ENCODE measurements around the gene ZFAND3. TPM values are rescaled to one million over a fixed set of nuclear protein-coding genes. Genes with fewer than 3 reads are reported as not detected.
"Not testable (repeated sequence)": the region's sequence is repeated elsewhere in the genome, so short reads cannot be mapped to it uniquely, and the experiment has no call there.

ZFAND3 gene
- total RNA-seq, 1 donor from 2014 or later = 23.4 TPM

DNA sequence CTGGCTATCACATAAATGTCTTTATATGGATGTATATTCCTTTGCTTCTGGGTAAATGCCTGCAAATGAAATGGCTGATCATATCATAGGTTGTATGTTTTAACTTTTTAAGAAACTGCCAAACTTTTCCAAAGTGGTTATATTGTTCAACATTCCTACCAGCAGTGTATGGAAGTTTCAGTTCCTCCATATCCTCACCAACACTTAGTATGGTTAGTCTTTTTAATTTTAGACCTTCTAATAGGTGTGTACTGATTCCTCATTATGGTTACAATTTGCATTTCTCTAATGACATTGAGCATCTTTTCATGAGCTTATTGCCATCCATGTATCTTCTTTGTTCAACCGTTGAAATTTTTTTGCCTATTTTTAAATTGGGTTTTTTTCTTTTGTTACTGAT is 155.4 kb downstream of the ZFAND3 start:
- DNase-seq = no peak

GRCh38 chr6:37977715-37978114 is 158.2 kb downstream of the ZFAND3 start:
- no peak for DNase-seq

- no peak for DNase-seq
These were observed 160.1 kb downstream of the ZFAND3 start for GRCh38 chr6:37979392-37980221.

GRCh38 chr6:37980222-37980595 is 160.7 kb downstream of the ZFAND3 start:
- no peak for DNase-seq

DNA sequence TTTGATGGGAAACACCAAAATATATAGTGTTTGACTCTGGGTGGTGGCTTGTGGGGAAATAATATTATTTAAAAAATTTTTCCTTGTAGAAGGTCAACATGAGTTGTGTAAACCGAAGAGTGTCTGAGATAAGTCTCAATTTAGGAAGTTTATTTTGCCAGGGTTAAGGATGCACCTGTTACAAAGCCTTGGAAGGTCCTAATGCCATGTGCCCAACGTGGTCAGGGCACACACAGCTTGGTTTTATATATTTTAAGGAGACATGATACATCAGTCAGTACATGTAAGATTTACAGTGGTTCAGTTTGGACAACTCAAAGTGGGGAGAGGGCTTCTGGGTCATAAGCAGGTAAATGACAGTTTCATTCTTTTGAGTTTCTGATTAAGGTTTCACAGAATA is 162.1 kb downstream of the ZFAND3 start:
- DNase-seq = no peak

GRCh38 chr6:37982317-37982716 is 162.8 kb downstream of the ZFAND3 start:
- no peak for DNase-seq

- DNase-seq = no peak
These were observed 164.4 kb downstream of the ZFAND3 start for GRCh38 chr6:37983720-37984501.

GRCh38 chr6:37984578-37984977 is 165.1 kb downstream of the ZFAND3 start:
- DNase-seq = no peak

DNA sequence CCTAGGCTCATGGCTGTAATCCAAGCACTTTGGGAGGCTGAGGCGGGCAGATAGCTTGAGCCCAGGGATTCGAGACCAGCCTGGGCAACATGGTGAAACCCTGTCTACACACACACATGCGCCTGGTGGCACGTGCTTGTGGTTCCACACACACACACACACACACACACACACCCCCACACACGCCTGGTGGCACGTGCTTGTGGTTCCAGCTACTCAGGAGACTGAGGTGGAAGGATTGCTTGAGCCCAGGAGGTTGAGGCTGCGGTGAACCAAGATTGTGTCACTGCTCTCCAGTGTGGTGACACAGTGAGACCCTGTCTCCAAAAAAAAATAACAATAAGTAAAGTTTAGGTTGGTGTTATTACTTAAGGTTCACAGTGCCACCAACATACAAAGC is 165.8 kb downstream of the ZFAND3 start:
- no peak for DNase-seq

- no peak for DNase-seq
These were observed 167.5 kb downstream of the ZFAND3 start for GRCh38 chr6:37987018-37987417.

GRCh38 chr6:37987559-37987958 is 168.0 kb downstream of the ZFAND3 start:
- DNase-seq = no peak

- no peak for DNase-seq
These were observed 168.6 kb downstream of the ZFAND3 start for GRCh38 chr6:37988127-37988526.

DNA sequence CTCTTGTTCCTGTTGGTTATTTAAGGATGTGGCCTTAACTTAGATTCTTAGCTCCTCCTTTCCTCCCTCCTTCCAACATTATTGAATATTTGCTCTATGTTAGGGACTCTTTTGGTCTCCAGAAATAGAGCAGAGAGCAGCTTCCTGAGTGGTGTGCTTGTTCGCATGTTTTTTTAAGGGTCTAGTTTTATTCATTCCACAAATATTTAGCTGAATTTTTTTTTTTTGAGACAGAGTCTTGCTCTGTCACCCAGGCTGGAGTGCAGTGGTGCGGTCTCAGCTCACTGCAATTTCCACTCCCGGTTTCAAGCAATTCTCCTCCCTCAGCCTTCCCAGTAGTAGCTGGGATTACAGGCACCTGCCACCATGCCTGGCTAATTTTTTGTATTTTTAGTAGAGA is 169.2 kb downstream of the ZFAND3 start:
- DNase-seq = no peak

- no peak for DNase-seq
These were observed 171.4 kb downstream of the ZFAND3 start for GRCh38 chr6:37990762-37991525.

DNA sequence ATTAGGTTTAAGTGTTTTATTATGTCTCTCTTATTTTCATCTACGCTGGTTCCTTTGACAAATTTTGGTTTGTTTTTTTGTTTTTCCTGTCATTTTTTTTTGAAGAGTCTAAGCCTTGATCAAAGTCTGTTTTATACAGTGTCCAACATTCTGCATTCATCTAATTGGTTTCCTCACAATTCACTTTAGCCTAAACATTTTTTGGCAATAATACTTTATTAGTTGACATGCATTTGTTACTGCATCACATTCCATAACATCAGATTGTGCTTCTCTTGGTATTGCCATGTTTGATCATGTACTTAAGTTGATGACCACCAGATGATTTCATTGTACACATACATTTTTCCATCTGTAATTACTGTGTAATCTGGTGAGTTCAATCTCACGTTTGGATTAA is 173.2 kb downstream of the ZFAND3 start:
- DNase-seq = no peak

- DNase-seq = not testable (repeated sequence)
These were observed 173.7 kb downstream of the ZFAND3 start for GRCh38 chr6:37993194-37993593.

- DNase-seq = no peak
These were observed 174.1 kb downstream of the ZFAND3 start for GRCh38 chr6:37993596-37993995.

GRCh38 chr6:37994223-37994622 is 174.7 kb downstream of the ZFAND3 start:
- DNase-seq = no peak

GRCh38 chr6:37998366-37998765 is 178.8 kb downstream of the ZFAND3 start:
- no peak for DNase-seq

GRCh38 chr6:38001386-38001785 is 181.9 kb downstream of the ZFAND3 start:
- no peak for DNase-seq

GRCh38 chr6:38004908-38005307 is 185.4 kb downstream of the ZFAND3 start:
- no peak for DNase-seq

DNA sequence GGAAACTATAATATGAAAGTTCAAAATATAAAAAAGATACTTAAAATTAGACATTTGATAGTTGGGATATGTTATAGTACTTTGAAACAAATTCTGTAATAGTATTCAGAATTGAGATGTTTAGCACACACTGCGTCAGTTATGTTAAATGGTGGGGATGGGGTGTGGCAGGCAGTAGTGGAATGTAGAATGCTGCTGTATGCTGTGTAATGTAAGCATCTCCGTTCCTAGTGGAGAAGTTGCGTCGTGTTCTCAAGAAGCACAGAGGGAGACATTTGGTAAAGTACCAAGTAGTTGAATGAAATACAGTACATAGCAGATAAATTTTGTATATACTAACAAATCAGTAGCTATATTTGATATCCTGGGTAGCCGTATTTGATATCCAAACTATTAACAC is 192.4 kb downstream of the ZFAND3 start:
- no peak for DNase-seq

- DNase-seq = no peak
These were observed 193.0 kb downstream of the ZFAND3 start for GRCh38 chr6:38012573-38012972.

Data from occipital lobe (tissue), 2 donors.